ENCODE results near the gene VPS35L. TPM values are rescaled to one million over a fixed set of nuclear protein-coding genes. Genes with fewer than 3 reads are reported as not detected.

VPS35L gene
- total and polyA plus RNA-seq, 2 of the 13 experiments (the other 11 are each of a cell fraction or from before 2014, with no cell fraction given): 1.4 to 1.6 TPM

- TF ChIP-seq ARID5B (CRISPR knock-in tag; IDR thresholded peaks at IDR 0.05) (peak; percentile 99), ATF5 (CRISPR knock-in tag; IDR thresholded peaks at IDR 0.05; ENCODE audit: low read depth) (no peak), ZBTB3 (CRISPR knock-in tag; IDR thresholded peaks at IDR 0.05; ENCODE audit: borderline replicate concordance, low read depth) (no peak), SIX4 (CRISPR knock-in tag; IDR thresholded peaks at IDR 0.05) (peak; percentile 90), CCDC6 (CRISPR knock-in tag; IDR thresholded peaks at IDR 0.05) (no peak), POLR2A (IDR thresholded peaks at IDR 0.05; ENCODE audit: insufficient read depth in 1 of 2, low read depth in 2 of 2, low read length in 2 of 2) (no peak), HMGXB4 (CRISPR knock-in tag; IDR thresholded peaks at IDR 0.05; ENCODE audit: borderline replicate concordance in 1 of 2, low read depth in 1 of 2) (no peak; a peak in 1 of 4 replicates), HNRNPLL (IDR thresholded peaks at IDR 0.05; ENCODE audit: low read depth, low read length, poor library complexity, severe bottlenecking) (no peak), ZBTB46 (CRISPR knock-in tag; IDR thresholded peaks at IDR 0.05; ENCODE audit: borderline replicate concordance) (no peak), MYPOP (CRISPR knock-in tag; IDR thresholded peaks at IDR 0.05) (no peak; the same call in 1 of the 2 replicates), PLSCR1 (CRISPR knock-in tag; IDR thresholded peaks at IDR 0.05; ENCODE audit: borderline replicate concordance) (no peak), MED13 (CRISPR knock-in tag; IDR thresholded peaks at IDR 0.05) (no peak; the same call in 1 of the 2 replicates), BATF2 (CRISPR knock-in tag; IDR thresholded peaks at IDR 0.05) (no peak), WIZ (CRISPR knock-in tag; IDR thresholded peaks at IDR 0.05) (no peak), CREM (IDR thresholded peaks at IDR 0.05) (peak; percentile 88), CREM (CRISPR knock-in tag; IDR thresholded peaks at IDR 0.05) (no peak), MAZ (IDR thresholded peaks at IDR 0.05; ENCODE audit: borderline replicate concordance, low read depth, low read length) (no peak), MAZ (CRISPR knock-in tag; IDR thresholded peaks at IDR 0.05; ENCODE audit: low read depth) (no peak)
These were observed 13.2 kb upstream of the VPS35L start (continued) for GRCh38 chr16:19542138-19542821.

Measured in HepG2 (cell line).